ENCODE results near the gene PCNX3.

DNA sequence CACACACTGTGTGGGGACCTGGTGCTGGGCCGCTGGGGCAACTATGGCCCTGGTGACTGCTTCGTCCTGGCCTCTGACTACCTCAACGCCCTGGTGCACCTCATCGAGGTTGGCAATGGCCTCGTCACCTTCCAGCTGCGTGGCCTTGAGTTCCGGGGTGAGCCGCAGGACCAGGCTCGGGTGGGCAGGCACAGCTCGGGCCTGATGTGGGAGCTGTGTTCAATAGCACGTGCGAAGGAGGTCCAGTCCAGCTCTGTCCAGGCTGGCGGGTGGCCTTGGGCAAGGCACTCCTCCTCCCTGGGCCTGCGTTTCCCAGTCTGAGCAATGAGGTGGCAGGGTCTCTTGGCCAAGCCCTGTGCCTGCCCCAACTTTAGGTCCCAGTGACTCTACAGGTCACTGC is 14.0 kb downstream of the PCNX3 start:
- TF ChIP-seq, protein P1, sequence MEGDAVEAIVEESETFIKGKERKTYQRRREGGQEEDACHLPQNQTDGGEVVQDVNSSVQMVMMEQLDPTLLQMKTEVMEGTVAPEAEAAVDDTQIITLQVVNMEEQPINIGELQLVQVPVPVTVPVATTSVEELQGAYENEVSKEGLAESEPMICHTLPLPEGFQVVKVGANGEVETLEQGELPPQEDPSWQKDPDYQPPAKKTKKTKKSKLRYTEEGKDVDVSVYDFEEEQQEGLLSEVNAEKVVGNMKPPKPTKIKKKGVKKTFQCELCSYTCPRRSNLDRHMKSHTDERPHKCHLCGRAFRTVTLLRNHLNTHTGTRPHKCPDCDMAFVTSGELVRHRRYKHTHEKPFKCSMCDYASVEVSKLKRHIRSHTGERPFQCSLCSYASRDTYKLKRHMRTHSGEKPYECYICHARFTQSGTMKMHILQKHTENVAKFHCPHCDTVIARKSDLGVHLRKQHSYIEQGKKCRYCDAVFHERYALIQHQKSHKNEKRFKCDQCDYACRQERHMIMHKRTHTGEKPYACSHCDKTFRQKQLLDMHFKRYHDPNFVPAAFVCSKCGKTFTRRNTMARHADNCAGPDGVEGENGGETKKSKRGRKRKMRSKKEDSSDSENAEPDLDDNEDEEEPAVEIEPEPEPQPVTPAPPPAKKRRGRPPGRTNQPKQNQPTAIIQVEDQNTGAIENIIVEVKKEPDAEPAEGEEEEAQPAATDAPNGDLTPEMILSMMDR (IDR thresholded peaks at IDR 0.05), result no peak
- no peak for TF ChIP-seq POLR2A (IDR thresholded peaks at IDR 0.05)

Measured in Peyer's patch (tissue), 4 donors.